NCI-H2171 (cell line): ENCODE results near the gene TTC28.
"Not testable (repeated sequence)": the region's sequence is repeated elsewhere in the genome, so short reads cannot be mapped to it uniquely, and the experiment has no call there.

Experiments used
- DNase-seq: peaks from one replicate; lab custom pipeline; 2025; lab: John Stamatoyannopoulos, UW

TTC28 gene

GRCh38 chr22:28406246-28406645 is 273.4 kb downstream of the TTC28 start:
- DNase-seq: peak; percentile 50

GRCh38 chr22:28405588-28405987 is 274.1 kb downstream of the TTC28 start:
- no peak for DNase-seq

GRCh38 chr22:28402539-28402938 is 277.1 kb downstream of the TTC28 start:
- DNase-seq: no peak

- DNase-seq: peak; percentile 24
These were observed 277.6 kb downstream of the TTC28 start for GRCh38 chr22:28402060-28402459.

GRCh38 chr22:28398981-28399380 is 280.7 kb downstream of the TTC28 start:
- DNase-seq: no peak

GRCh38 chr22:28398355-28398754 is 281.3 kb downstream of the TTC28 start:
- DNase-seq: no peak

DNA sequence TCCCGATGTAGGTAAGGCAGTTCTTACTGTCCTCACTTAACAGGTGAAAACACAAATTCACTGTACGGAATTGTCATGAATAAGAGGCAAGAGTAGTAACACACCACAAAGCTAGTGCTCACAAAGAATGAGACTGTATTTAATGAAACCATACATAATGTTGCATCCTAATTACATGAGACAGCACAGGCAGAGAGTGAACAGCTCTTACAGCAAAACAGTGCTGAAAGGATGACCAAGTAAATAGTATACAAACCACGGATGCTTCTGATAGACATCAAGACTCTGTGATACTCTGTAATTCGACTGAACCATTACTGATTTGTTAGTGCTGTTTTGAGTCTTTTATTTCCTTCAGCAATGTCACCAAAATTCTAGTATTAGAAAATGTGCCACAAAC is 282.3 kb downstream of the TTC28 start:
- no peak for DNase-seq

- DNase-seq: no peak
These were observed 283.5 kb downstream of the TTC28 start for GRCh38 chr22:28395920-28396753.

DNA sequence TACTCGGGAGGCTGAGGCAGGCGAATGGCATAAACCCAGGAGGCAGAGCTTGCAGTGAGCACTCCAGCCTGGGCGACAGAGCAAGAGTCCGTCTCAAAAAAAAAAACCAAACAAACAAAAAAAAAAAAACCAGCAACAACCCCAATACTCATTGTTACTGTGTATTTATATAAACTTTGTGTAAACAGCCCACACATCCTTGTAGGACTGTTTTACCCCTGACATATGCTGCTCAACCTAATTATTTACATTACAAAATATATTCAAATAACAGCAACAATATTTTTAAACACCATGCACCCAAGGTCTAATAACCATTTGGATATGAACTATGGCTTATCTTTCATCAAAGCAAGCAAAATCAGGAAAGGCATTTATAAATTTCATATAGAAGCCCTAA is 284.1 kb downstream of the TTC28 start:
- DNase-seq: no peak

DNA sequence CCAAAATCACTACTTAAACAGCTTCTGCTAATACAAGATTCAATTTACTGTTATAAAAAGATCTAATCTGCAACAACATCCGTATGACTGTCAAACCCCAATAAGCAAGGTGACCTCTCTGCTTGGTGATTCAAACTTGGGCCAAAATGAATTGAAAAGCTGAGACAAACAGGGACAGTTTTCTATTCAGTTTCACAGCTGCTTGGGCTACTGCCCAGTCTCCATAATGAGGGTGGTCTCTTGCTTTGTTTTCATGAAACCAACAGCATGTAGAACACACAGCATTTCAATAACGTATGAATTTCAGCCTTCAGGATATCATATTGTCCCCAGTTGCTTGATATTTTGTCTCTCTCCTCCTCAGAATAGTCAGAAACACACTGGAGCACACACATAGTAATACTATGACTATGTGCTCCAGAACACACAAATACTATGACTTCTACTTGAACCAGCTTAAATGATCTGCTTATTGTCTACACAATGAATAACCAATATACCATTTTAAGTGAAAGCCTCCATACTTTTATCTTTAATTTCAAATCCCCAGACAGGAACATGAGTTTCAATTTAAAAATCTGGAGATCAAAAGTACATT is 285.0 kb downstream of the TTC28 start:
- DNase-seq: no peak

DNA sequence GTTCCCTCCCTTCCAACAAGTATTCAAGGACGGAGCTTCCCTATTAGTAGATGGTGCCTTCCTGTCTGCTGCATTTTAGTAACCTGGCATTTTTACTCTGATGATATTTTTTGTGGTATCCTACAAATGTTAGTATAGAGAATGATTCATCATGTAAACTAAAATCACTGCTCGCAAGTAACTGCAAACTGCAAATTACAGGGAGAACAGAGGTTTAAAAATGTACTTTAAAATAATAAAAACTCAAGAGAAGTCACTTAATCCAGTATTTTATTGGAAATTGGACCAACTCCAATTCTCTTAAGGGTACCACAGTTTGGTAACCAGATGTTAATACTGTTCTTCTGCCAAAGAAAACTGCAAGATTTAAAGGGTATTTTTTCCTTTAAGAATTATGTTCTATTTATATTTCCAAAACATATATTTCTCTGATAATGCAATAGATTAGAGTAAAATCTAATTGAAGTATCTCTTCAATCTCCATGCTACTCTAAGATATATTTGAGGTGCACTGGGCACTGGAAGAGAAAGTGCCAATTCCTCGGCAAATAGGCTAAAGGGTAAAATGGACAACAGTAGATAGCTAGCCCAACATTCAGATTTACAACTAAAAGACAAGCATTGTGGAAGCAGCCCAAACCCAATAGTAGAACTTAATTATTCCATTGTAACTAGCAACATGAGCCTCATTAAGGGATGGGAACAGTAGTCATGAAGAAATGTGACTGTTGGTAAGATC is 298.0 kb downstream of the TTC28 start:
- DNase-seq: no peak

- DNase-seq: no peak
These were observed 299.7 kb downstream of the TTC28 start for GRCh38 chr22:28379951-28380350.

GRCh38 chr22:28379075-28379779 is 300.4 kb downstream of the TTC28 start:
- no peak for DNase-seq

GRCh38 chr22:28375761-28376534 is 303.7 kb downstream of the TTC28 start:
- DNase-seq: no peak

DNA sequence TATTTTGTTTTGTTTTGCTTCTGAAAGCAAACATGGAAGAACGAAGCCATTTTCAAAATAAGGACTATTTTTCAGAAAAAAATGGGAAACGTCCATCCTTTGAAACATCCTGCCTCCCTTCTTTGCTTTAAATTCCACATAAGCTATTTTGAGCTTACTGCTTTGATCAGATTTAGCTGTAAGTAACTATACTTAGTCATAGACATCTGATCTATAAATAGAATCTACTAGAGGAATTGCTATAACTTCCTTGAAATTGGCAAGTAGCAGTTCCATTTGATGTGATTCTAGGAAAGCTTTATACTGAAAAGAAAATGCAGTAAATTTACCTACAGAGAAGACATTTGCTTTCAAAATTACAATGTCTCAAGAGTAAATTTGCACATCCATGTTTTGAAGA is 305.8 kb downstream of the TTC28 start:
- no peak for DNase-seq

DNA sequence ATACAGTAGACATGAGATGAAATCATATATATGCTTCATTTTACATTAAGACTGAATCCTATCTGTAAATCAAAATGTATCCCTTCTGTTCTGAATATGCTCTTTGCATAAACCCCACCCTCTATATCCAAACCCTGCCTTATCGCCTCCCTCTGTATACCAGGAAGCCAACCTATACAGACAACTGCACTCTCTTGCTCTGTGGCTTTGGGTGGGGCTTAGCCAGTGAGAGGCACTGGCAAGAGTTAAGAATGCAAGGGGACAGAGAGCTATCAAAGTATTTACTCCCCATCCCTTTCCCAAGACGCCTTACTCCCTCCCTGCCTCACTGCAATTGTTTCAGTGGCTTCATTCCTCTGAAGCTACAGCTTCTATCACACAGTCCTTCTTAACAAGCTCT is 309.8 kb downstream of the TTC28 start:
- DNase-seq: no peak

DNA sequence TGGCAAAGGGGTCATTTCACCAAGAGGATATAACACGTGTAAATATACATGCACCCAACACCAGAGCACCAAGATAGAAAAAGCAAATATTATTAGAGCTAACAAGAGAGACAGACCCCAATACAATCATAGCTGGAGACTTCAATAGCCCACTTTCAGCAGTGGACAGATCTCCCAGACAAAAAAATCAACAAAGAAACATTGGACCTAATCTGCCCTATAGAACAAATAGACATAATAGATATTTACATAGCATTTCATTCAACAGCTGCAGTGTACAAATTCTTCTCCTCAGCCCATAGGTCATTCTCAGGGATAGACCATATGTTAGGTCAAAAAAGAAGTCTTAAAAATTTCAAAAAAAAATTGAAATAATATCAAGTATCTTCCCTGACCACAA is 312.8 kb downstream of the TTC28 start:
- no peak for DNase-seq

- DNase-seq: no peak
These were observed 314.3 kb downstream of the TTC28 start for GRCh38 chr22:28365371-28365770.

GRCh38 chr22:28364105-28364504 is 315.5 kb downstream of the TTC28 start:
- DNase-seq: not testable (repeated sequence)

DNA sequence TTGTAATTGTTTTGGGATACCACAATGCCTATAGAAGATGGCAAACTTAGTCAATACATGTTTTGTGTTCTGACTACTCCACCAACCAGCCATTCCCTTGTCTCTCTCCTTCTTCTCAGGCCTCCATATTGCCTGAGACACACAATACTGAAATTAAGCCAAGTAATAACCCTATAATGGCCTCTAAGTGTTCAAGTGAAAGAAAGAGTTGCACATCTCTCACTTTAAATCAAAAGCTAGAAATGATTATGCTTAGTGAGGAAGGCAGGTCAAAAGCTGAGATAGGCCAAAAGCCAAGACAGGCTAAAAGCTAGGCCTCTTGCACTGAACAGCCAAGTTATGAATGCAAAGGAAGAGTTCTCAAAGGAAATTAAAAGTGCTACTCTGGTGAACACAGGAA is 318.7 kb downstream of the TTC28 start:
- no peak for DNase-seq

DNA sequence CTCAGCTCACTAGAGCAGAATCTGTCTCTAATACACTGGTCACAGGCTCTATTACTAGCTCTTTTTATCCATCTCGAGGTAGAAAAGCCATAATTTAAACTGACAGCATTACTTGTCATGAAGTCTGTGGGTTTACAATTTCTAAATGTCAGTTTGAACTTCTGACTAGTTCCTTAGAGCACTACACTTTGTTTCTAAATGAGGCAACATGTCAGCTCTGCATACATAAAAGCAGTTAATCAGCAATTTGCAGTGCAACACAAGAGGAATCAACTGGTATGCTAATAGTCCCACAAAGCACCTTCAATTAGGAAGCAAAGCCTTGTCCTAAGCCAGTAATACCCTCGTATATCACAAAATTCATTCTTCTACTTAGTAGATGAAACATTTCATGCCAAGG is 321.3 kb downstream of the TTC28 start:
- no peak for DNase-seq

- DNase-seq: no peak
These were observed 322.4 kb downstream of the TTC28 start for GRCh38 chr22:28357193-28357592.
